Measurements from ENCODE around the gene HOXA3.

The HOXA3 gene

GRCh38 chr7:27168265-27168947, 16.0 kb upstream of the HOXA3 start:
- Histone ChIP-seq H3K36me3 (replicated peaks) (no peaks in the 10 kb centered on the region), H3K4me3 (ENCODE audit: low read depth, low read length) (no peak overlapping the region), H3K27ac (no peak overlapping the region), H3K27me3 (replicated peaks) (peaks cover 98% of the 10 kb centered on the region)
- TF ChIP-seq, protein P1, sequence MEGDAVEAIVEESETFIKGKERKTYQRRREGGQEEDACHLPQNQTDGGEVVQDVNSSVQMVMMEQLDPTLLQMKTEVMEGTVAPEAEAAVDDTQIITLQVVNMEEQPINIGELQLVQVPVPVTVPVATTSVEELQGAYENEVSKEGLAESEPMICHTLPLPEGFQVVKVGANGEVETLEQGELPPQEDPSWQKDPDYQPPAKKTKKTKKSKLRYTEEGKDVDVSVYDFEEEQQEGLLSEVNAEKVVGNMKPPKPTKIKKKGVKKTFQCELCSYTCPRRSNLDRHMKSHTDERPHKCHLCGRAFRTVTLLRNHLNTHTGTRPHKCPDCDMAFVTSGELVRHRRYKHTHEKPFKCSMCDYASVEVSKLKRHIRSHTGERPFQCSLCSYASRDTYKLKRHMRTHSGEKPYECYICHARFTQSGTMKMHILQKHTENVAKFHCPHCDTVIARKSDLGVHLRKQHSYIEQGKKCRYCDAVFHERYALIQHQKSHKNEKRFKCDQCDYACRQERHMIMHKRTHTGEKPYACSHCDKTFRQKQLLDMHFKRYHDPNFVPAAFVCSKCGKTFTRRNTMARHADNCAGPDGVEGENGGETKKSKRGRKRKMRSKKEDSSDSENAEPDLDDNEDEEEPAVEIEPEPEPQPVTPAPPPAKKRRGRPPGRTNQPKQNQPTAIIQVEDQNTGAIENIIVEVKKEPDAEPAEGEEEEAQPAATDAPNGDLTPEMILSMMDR (IDR thresholded peaks at IDR 0.05; ENCODE audit: low read depth, low read length, missing control alignments) = no peak
- no peak for DNase-seq
- in situ Hi-C loops (cut with HindIII; ENCODE audit: low pct_ligation_motif_present, low sequenced_read_pairs) = loop anchor here (10.0 kb wide), 1 partner anchor 794 kb away; no protein-coding TSS in a partner anchor

DNA sequence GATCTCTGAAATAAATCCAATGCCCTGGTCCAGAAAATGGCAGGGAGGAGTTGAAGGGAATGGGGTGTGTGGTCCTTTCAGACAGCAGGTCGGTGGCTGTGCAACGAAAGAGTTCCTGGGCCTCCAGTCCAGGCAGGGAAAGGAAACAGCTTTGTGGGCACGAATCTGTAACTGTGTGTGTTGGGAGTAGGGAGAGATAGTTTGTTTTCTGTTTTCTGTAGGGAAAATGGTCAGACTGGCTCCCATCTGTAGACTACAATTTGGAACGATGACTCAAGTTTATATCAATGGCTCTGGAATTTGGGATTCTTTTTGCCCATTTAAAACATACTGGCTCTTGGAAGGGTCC, 15.5 kb upstream of the HOXA3 start:
- TF ChIP-seq, protein P1 (IDR thresholded peaks at IDR 0.05; ENCODE audit: low read depth, low read length, missing control alignments) = no peak
- H3K27me3 ChIP-seq (replicated peaks) = peaks cover 98% of the 10 kb centered on the region
- no peak overlapping the region for H3K27ac ChIP-seq
- H3K36me3 ChIP-seq (replicated peaks) = no peaks in the 10 kb centered on the region
- DNase-seq = no peak
- H3K4me3 ChIP-seq (ENCODE audit: low read depth, low read length) = no peak overlapping the region
- in situ Hi-C loops (cut with HindIII; ENCODE audit: low pct_ligation_motif_present, low sequenced_read_pairs) = loop anchor here (10.0 kb wide), 1 partner anchor 793 kb away; no protein-coding TSS in a partner anchor

DNA sequence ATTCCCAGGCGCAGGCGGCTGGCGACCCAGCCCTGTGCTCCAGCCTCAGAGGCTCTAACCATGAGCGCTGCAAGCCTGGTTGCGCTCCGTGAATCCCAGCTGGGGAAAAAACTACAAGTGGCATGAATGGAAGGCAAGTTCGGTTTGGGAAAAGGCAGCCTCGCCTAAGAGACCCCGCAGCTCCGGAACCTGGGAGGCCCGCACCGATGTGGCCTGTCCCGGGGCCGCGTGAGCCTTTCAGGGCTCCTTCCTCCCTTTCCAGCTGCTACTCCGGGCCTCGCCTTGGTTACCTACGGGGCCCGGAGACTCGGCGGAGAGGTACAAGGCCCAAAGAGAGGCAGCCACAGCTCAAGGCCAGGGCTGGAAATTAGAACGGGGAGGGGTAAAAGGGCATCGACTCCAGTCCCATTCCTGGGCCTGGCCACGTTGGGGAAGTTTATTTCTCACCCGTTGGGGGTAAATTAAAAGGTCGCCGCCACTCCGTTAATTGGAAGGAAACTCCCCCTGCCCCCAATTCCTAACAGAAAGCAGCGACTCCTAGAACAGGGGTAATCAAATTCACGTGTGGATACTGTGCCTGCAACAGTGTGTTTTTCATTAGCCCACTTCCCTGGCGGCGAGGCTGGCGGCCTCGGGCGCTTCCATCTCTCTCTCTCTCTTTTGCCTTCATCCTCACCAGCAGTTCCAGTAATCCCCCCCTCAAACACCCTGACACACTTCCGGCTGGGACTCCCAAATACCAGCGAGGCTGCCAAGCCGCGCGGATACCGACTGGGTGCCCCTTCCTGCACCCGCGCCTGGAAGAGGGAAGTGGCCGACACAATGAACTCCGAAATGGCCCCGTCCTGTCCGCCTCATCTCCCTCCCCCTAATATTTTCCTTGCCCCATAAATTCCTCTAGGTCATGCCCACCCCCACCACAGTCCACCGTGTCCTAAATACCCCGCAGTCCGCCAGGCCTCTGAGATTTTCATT, 14.4 kb upstream of the HOXA3 start:
- Histone ChIP-seq H3K27me3 (replicated peaks) (peaks cover 98% of the 10 kb centered on the region), H3K36me3 (replicated peaks) (no peaks in the 10 kb centered on the region), H3K4me3 (ENCODE audit: low read depth, low read length) (no peak overlapping the region), H3K27ac (no peak overlapping the region)
- DNase-seq = no peak
- TF ChIP-seq, protein P1 (IDR thresholded peaks at IDR 0.05; ENCODE audit: low read depth, low read length, missing control alignments) = no peak
- in situ Hi-C loops (cut with HindIII; ENCODE audit: low pct_ligation_motif_present, low sequenced_read_pairs) = loop anchor here (10.0 kb wide), 1 partner anchor 792 kb away; no protein-coding TSS in a partner anchor

DNA sequence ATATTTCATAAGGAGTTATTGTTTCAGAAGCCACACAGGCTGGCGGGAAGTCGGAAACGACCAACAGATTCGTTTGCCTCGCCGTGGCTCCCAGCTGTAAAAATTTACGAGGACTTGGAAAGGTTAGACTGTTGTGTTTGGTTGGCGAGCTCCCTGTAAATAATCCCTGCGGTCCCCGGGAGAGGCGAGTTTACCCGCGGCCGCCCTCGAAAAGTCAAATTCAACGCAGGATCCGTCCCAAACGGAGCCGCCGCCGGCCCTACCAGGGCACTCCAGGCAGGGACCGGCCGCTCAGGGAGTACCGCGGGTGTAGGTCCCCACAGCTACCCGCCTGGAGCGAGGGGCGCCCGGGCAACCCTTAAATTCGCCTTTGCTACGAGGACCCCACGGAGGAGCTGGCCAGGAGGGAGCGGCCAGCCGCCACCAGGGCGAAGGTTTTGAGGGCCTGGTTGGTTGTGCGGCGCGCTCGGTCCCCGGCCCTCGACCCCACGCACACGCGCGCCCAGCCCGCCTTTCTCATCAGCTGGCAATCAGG, 13.7 kb upstream of the HOXA3 start:
- TF ChIP-seq, protein P1 (IDR thresholded peaks at IDR 0.05; ENCODE audit: low read depth, low read length, missing control alignments) = no peak
- Histone ChIP-seq H3K27ac (no peak overlapping the region), H3K36me3 (replicated peaks) (no peaks in the 10 kb centered on the region), H3K27me3 (replicated peaks) (peaks cover 95% of the 10 kb centered on the region), H3K4me3 (ENCODE audit: low read depth, low read length) (no peak overlapping the region)
- in situ Hi-C loops (cut with HindIII; ENCODE audit: low pct_ligation_motif_present, low sequenced_read_pairs) = loop anchor here (10.0 kb wide), 1 partner anchor 791 kb away; no protein-coding TSS in a partner anchor
- no peak for DNase-seq

GRCh38 chr7:27165089-27165995, 13.0 kb upstream of the HOXA3 start, which contains the start of gene HOXA9:
Gene HOXA9 (minus strand): TSS chr7:27165537. CDS start chr7:27165457, 80 bp downstream.
- no peak within 1 kb of the TSS for H3K27ac ChIP-seq
- DNase-seq = no peak
- no peaks in the 10 kb centered on the region for H3K36me3 ChIP-seq (replicated peaks)
- no peak within 1 kb of the TSS for H3K4me3 ChIP-seq (ENCODE audit: low read depth, low read length)
- peaks cover 94% of the 10 kb centered on the region for H3K27me3 ChIP-seq (replicated peaks)
- in situ Hi-C loops (cut with HindIII; ENCODE audit: low pct_ligation_motif_present, low sequenced_read_pairs) = loop anchor here (10.0 kb wide), 1 partner anchor 791 kb away; no protein-coding TSS in a partner anchor
- TF ChIP-seq, protein P1 (IDR thresholded peaks at IDR 0.05; ENCODE audit: low read depth, low read length, missing control alignments) = no peak
